GM12873 (cell line): ENCODE measurements around the gene TEX51.
A peak's percentile ranks its signal among the peaks of the same experiment; 100 is the strongest.

Experiments
- CTCF ChIP-seq: IDR thresholded peaks from 2 replicates; pipeline ENCODE4 v1.5.1; 2012; ENCODE audit warnings: low read depth, mild to moderate bottlenecking, moderate library complexity, low read length, control low read depth; ENCODE audit not compliant: insufficient read depth; ENCODE audit errors: missing control alignments

TEX51 gene

GRCh38 chr2:126860385-126860784 lies 38.3 kb upstream of the TEX51 start:
- no peak for TF ChIP-seq CTCF

- TF ChIP-seq CTCF = no peak
Observed at GRCh38 chr2:126862730-126863129, 36.0 kb upstream of the TEX51 start.

- no peak for TF ChIP-seq CTCF
Observed at GRCh38 chr2:126863336-126864015, 35.2 kb upstream of the TEX51 start.

- TF ChIP-seq CTCF = peak; percentile 46
Observed at GRCh38 chr2:126864861-126865260, 33.8 kb upstream of the TEX51 start.

GRCh38 chr2:126866451-126866850 lies 32.2 kb upstream of the TEX51 start:
- no peak for TF ChIP-seq CTCF

GRCh38 chr2:126874961-126875360 lies 23.7 kb upstream of the TEX51 start:
- TF ChIP-seq CTCF = no peak

GRCh38 chr2:126876631-126877030 lies 22.1 kb upstream of the TEX51 start:
- TF ChIP-seq CTCF = no peak

GRCh38 chr2:126877041-126877440 lies 21.6 kb upstream of the TEX51 start:
- no peak for TF ChIP-seq CTCF
